Measurements from ENCODE around the gene GADD45GIP1.
"Not testable (repeated sequence)": the region's sequence is repeated elsewhere in the genome, so short reads cannot be mapped to it uniquely, and the experiment has no call there.

Gene GADD45GIP1

GRCh38 chr19:12965017-12965811 lies 8.2 kb upstream of the GADD45GIP1 start:
- TF ChIP-seq CTCF (IDR thresholded peaks at IDR 0.05; ENCODE audit: low read depth, low read length, missing control alignments): peak; percentile 85
- peak overlapping the region; percentile 44 for H3K4me3 ChIP-seq (ENCODE audit: low read depth, low read length)
- in situ Hi-C loops (cut with HindIII; ENCODE audit: low sequenced_read_pairs): no loop called here
- DNase-seq (ENCODE audit: low read depth): no peak

GRCh38 chr19:12959481-12959880 lies 2.5 kb upstream of the GADD45GIP1 start:
- in situ Hi-C loops (cut with HindIII; ENCODE audit: low sequenced_read_pairs): no loop called here
- no peak overlapping the region for H3K4me3 ChIP-seq (ENCODE audit: low read depth, low read length)
- no peak for TF ChIP-seq CTCF (IDR thresholded peaks at IDR 0.05; ENCODE audit: low read depth, low read length, missing control alignments)
- no peak for DNase-seq (ENCODE audit: low read depth)

- in situ Hi-C loops (cut with HindIII; ENCODE audit: low sequenced_read_pairs); DNase-seq (ENCODE audit: low read depth): not testable (repeated sequence)
- H3K4me3 ChIP-seq (ENCODE audit: low read depth, low read length): peak overlapping the region; percentile 67
Observed at GRCh38 chr19:12957389-12957952, 448 bp upstream of the GADD45GIP1 start.

- no peak for DNase-seq (ENCODE audit: low read depth)
- TF ChIP-seq CTCF (IDR thresholded peaks at IDR 0.05; ENCODE audit: low read depth, low read length, missing control alignments): no peak
- H3K4me3 ChIP-seq (ENCODE audit: low read depth, low read length): peak overlapping the region; percentile 67
- in situ Hi-C loops (cut with HindIII; ENCODE audit: low sequenced_read_pairs): no loop called here
Observed at GRCh38 chr19:12955996-12956395, 1.0 kb downstream of the GADD45GIP1 start.

GRCh38 chr19:12955575-12955974 lies 1.4 kb downstream of the GADD45GIP1 start:
- DNase-seq (ENCODE audit: low read depth); in situ Hi-C loops (cut with HindIII; ENCODE audit: low sequenced_read_pairs): not testable (repeated sequence)
- H3K4me3 ChIP-seq (ENCODE audit: low read depth, low read length): peak overlapping the region; percentile 67

GRCh38 chr19:12954612-12954962 lies 2.4 kb downstream of the GADD45GIP1 start:
- DNase-seq (ENCODE audit: low read depth): no peak
- no peak overlapping the region for H3K4me3 ChIP-seq (ENCODE audit: low read depth, low read length)
- no peak for TF ChIP-seq CTCF (IDR thresholded peaks at IDR 0.05; ENCODE audit: low read depth, low read length, missing control alignments)
- in situ Hi-C loops (cut with HindIII; ENCODE audit: low sequenced_read_pairs): no loop called here

GRCh38 chr19:12953799-12954611 lies 3.0 kb downstream of the GADD45GIP1 start:
- no peak for TF ChIP-seq CTCF (IDR thresholded peaks at IDR 0.05; ENCODE audit: low read depth, low read length, missing control alignments)
- DNase-seq (ENCODE audit: low read depth): no peak
- in situ Hi-C loops (cut with HindIII; ENCODE audit: low sequenced_read_pairs): no loop called here
- no peak overlapping the region for H3K4me3 ChIP-seq (ENCODE audit: low read depth, low read length)

Measured in astrocyte of the cerebellum (primary cell).